ENCODE measurements around the gene CYSTM1. TPM values are rescaled to one million over a fixed set of nuclear protein-coding genes. Genes with fewer than 3 reads are reported as not detected.

The CYSTM1 gene
- total RNA-seq, 2 experiments from 2014 or later, result 7.2 to 7.4 TPM

- no peaks in the 10 kb centered on the region for H3K9me3 ChIP-seq (ENCODE audit: control insufficient read depth in 1 of 2, insufficient read depth in 1 of 2, low read length in 2 of 2)
- H3K27ac Mint-ChIP-seq, result no peak overlapping the region
- no peak overlapping the region for H3K27ac ChIP-seq (ENCODE audit: low read depth in 1 of 2, low read length in 2 of 2)
- POLR2A ChIA-PET, result no interaction called here
- no peak overlapping the region for H3K4me3 ChIP-seq (ENCODE audit: low read length)
- intact Hi-C loops (cut with DNase I, micrococcal nuclease), result no loop called here
- no peak overlapping the region for H3K4me3 Mint-ChIP-seq
- ATAC-seq (ENCODE audit: poor library complexity), result no peak
- H3K4me1 ChIP-seq (ENCODE audit: insufficient read depth, low read length), result peaks cover 2% of the 10 kb centered on the region
- H3K36me3 ChIP-seq (ENCODE audit: insufficient read depth, low read length), result no peaks in the 10 kb centered on the region
- DNase-seq, result no peak
- TF ChIP-seq CTCF (IDR thresholded peaks at IDR 0.05), result no peak
- CTCF ChIA-PET, result interaction anchor here (0.6 to 1.9 kb wide), 10 partner anchors 9 to 124 kb away, joined by 3 to 10 read pairs (median 4); partner anchors contain the start of gene HBEGF
- no peaks in the 10 kb centered on the region for H3K27me3 Mint-ChIP-seq
- H3K9me3 Mint-ChIP-seq, result no peaks in the 10 kb centered on the region
- peaks cover 3% of the 10 kb centered on the region for H3K36me3 Mint-ChIP-seq (ENCODE audit: low read depth)
- peaks cover 2% of the 10 kb centered on the region for H3K4me1 Mint-ChIP-seq (ENCODE audit: low read depth)
- no peaks in the 10 kb centered on the region for H3K27me3 ChIP-seq (ENCODE audit: control insufficient read depth in 1 of 2, insufficient read depth in 2 of 2, low read length in 2 of 2)
Measured at GRCh38 chr5:140239461-140239860, 64.5 kb downstream of the CYSTM1 start.

GRCh38 chr5:140239939-140240700 is 65.1 kb downstream of the CYSTM1 start:
- POLR2A ChIA-PET, result no interaction called here
- H3K36me3 ChIP-seq (ENCODE audit: insufficient read depth, low read length), result peaks cover 3% of the 10 kb centered on the region
- no peaks in the 10 kb centered on the region for H3K9me3 Mint-ChIP-seq
- no peak overlapping the region for H3K27ac ChIP-seq (ENCODE audit: low read depth in 1 of 2, low read length in 2 of 2)
- no peak overlapping the region for H3K27ac Mint-ChIP-seq
- H3K27me3 Mint-ChIP-seq, result no peaks in the 10 kb centered on the region
- H3K4me3 ChIP-seq (ENCODE audit: low read length), result no peak overlapping the region
- peak; percentile 62 for TF ChIP-seq CTCF (IDR thresholded peaks at IDR 0.05)
- peak; percentile 25 to 72 (median 49) for DNase-seq
- peaks cover 8% of the 10 kb centered on the region for H3K4me1 ChIP-seq (ENCODE audit: insufficient read depth, low read length)
- H3K4me3 Mint-ChIP-seq, result no peak overlapping the region
- intact Hi-C loops (cut with DNase I, micrococcal nuclease), result loop anchor here in 1 of 2 experiments (5.0 kb wide), 1 partner anchor 477 kb away; no protein-coding TSS in a partner anchor
- CTCF ChIA-PET, result interaction anchor here (0.6 to 1.9 kb wide), 10 partner anchors 8 to 123 kb away, joined by 3 to 10 read pairs (median 4); partner anchors contain the start of gene HBEGF
- H3K4me1 Mint-ChIP-seq (ENCODE audit: low read depth), result peaks cover 9% of the 10 kb centered on the region
- peak; percentile 68 for ATAC-seq (ENCODE audit: poor library complexity)
- no peaks in the 10 kb centered on the region for H3K27me3 ChIP-seq (ENCODE audit: control insufficient read depth in 1 of 2, insufficient read depth in 2 of 2, low read length in 2 of 2)
- peaks cover 8% of the 10 kb centered on the region for H3K36me3 Mint-ChIP-seq (ENCODE audit: low read depth)
- H3K9me3 ChIP-seq (ENCODE audit: control insufficient read depth in 1 of 2, insufficient read depth in 1 of 2, low read length in 2 of 2), result no peaks in the 10 kb centered on the region

GRCh38 chr5:140240987-140241706 is 66.2 kb downstream of the CYSTM1 start:
- no peak for TF ChIP-seq CTCF (IDR thresholded peaks at IDR 0.05)
- no peak overlapping the region for H3K27ac Mint-ChIP-seq
- CTCF ChIA-PET, result interaction anchor here (0.9 to 1.9 kb wide), 2 partner anchors 105 to 111 kb away, joined by 3 to 7 read pairs; partner anchors contain the start of gene HBEGF
- peaks cover 17% of the 10 kb centered on the region for H3K4me1 Mint-ChIP-seq (ENCODE audit: low read depth)
- peaks cover 15% of the 10 kb centered on the region for H3K4me1 ChIP-seq (ENCODE audit: insufficient read depth, low read length)
- H3K4me3 Mint-ChIP-seq, result no peak overlapping the region
- DNase-seq (no peak), ATAC-seq (ENCODE audit: poor library complexity) (no peak)
- peaks cover 11% of the 10 kb centered on the region for H3K36me3 ChIP-seq (ENCODE audit: insufficient read depth, low read length)
- intact Hi-C loops (cut with DNase I, micrococcal nuclease), result loop anchor here in 1 of 2 experiments (5.0 kb wide), 1 partner anchor 476 kb away; no protein-coding TSS in a partner anchor
- H3K27me3 ChIP-seq (ENCODE audit: control insufficient read depth in 1 of 2, insufficient read depth in 2 of 2, low read length in 2 of 2), result no peaks in the 10 kb centered on the region
- H3K9me3 Mint-ChIP-seq, result no peaks in the 10 kb centered on the region
- H3K36me3 Mint-ChIP-seq (ENCODE audit: low read depth), result peaks cover 12% of the 10 kb centered on the region
- POLR2A ChIA-PET, result no interaction called here
- H3K9me3 ChIP-seq (ENCODE audit: control insufficient read depth in 1 of 2, insufficient read depth in 1 of 2, low read length in 2 of 2), result no peaks in the 10 kb centered on the region
- no peaks in the 10 kb centered on the region for H3K27me3 Mint-ChIP-seq
- H3K4me3 ChIP-seq (ENCODE audit: low read length), result no peak overlapping the region
- H3K27ac ChIP-seq (ENCODE audit: low read depth in 1 of 2, low read length in 2 of 2), result no peak overlapping the region
